Right renal cortex interstitium (tissue), 3 donors: ENCODE data around the gene CLSTN1. TPM values are rescaled to one million over a fixed set of nuclear protein-coding genes. Genes with fewer than 3 reads are reported as not detected.
"Not testable (repeated sequence)": the region's sequence is repeated elsewhere in the genome, so short reads cannot be mapped to it uniquely, and the experiment has no call there.

ENCODE experiments used
- DNase-seq, 3 donors: peaks; one replicate each; pipeline ENCODE4 v3.0.0-alpha.2; 2013; ENCODE audit warnings: low read depth in 3 of 3, low spot score in 2 of 3
- polyA plus RNA-seq, 3 donors: library from polyadenylated mRNA; unstranded; fragments of 120-200 nt; gene quantifications; one replicate each; pipeline ENCODE4 v1.2.1, GENCODE V29; 2013; ENCODE audit not compliant: insufficient read length in 3 of 3

The CLSTN1 gene
- polyA plus RNA-seq, 3 donors = 127 to 142 (median 137) TPM

DNA sequence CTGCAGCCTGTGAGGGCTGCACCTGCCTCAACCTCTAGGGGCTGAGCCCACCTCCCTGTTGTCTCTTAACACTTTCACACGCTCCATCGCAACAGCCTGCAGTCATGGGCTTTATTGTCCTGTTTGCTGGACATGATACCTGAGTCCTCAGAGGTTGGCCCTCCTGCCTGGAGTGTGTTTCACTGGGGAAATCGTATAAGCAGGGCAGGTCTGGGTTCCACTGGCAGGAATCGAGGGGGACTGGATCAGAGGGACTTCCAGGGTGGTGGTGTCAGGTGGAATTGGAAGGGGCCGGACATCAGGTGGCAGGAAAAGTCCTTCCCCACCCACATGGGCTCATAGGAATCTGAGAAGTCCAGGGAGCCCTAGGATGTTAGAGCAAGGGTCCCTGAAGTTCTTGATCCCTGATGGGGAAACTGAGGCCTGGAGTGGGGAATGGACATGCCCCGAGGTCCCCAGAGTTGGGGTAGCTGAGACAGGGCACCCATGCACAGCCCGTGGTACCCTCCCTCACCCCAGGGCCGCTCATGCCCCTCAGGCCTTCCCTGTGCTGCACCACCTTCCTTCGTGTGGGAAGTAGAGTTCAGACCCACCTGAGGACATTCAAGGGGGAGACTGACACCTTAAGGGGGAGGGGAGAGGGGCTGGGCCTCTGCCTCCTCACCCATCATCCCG, 105.6 kb downstream of the CLSTN1 start:
- no peak for DNase-seq

DNA sequence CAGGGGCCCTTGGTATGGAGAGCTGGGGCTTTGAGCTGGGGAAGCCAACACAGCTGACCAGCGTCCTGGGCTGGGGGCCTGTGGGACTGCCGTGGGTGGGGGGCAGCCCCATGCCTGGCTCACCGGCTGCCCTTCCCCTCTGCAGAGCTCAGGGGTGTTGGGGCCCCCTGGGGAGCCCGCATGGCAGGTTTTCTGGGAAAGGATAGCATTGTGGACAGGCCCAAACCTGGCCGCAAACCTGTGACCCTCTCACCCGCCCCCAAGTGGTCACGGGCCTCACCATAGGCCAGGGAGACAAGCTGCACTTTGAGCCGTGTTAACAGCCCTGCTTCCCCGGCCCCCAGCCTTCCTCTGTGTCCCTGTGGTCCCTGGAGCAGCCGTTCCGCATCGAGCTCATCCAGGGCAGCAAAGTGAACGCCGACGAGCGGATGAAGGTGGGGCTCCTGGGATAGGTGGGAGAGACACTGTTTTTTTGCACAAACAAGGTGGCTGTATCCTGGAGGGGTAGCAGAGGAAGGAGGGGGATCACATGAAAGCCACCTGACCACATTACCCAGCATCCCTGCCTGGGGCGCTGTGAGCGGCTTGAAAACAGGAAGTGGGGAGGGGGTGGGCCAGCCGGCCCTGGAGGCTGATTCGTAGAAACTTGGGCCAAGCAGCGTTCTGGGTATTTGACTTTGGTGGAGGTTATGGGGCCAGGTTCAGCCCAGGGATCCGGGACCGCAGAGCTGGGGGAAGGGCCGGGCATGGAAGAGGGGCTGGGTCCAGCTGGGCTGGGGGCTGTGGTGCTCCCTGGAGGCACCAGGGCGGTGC, 106.4 kb downstream of the CLSTN1 start:
- peak; percentile 56 to 80 (median 73) for DNase-seq

DNA sequence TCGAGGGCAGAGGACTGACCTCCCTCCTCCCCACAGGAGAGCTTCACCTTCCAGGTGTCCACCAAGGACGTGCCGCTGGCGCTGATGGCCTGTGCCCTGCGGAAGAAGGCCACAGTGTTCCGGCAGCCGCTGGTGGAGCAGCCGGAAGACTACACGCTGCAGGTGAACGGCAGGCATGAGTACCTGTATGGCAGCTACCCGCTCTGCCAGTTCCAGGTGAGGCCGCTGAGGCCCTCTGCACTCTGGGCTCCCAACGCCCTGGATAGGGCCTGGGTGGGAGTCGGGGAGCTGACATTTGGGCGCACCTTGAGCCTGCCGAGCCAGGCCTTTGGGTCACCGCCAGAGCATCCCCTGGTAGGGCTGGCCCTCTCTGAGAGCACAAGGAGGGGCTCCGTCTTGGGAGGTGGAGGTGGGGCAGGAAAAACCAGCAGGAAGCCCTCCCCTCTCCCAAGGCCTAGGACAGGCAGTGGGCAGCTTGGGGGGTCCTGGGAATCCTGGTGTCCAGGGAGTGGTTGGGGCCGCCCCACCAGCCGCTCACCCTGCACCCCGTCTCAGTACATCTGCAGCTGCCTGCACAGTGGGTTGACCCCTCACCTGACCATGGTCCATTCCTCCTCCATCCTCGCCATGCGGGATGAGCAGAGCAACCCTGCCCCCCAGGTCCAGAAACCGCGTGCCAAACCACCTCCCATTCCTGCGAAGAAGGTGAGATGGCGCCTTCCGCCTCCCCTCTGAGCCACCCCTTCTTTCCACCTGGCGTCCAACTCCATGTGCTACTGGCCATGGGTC, 107.2 kb downstream of the CLSTN1 start:
- no peak for DNase-seq

DNA sequence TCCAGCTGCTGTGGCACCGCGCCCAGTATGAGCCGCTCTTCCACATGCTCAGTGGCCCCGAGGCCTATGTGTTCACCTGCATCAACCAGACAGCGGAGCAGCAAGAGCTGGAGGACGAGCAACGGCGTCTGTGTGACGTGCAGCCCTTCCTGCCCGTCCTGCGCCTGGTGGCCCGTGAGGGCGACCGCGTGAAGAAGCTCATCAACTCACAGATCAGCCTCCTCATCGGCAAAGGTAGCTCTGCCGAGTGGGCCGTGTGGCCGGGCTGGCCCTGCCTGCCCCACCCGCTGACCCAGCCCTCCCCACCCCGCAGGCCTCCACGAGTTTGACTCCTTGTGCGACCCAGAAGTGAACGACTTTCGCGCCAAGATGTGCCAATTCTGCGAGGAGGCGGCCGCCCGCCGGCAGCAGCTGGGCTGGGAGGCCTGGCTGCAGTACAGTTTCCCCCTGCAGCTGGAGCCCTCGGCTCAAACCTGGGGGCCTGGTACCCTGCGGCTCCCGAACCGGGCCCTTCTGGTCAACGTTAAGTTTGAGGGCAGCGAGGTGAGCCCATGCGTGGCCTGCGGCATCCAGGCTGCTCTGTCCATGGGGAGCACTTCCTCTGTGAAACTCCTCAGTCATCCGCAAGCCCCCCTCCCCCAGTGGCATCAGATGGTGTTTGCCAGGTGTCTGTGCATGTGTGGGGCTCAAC, 108.1 kb downstream of the CLSTN1 start:
- DNase-seq = no peak

DNA sequence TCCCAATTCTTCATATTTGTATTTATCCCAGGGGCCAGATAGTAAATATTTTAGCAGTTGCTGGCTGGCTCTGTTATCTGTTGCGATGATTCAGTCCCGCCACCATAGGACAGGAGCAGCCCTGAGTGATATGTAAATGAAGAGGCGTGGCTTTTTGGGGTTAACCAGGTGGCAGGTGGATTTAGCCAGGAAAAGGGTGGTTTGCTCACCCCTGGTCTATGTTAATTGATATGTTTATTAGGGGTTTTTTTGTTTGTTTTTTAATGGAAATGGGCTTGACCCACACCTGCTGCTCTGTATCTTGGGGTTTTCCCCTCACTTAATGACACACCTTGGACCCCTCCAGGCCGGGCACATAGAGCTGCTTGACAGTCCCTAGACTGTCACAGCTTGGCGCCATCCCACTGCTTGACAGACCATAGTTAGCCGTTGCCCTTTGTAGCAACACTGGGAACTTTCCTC, 109.5 kb downstream of the CLSTN1 start:
- DNase-seq = no peak

DNA sequence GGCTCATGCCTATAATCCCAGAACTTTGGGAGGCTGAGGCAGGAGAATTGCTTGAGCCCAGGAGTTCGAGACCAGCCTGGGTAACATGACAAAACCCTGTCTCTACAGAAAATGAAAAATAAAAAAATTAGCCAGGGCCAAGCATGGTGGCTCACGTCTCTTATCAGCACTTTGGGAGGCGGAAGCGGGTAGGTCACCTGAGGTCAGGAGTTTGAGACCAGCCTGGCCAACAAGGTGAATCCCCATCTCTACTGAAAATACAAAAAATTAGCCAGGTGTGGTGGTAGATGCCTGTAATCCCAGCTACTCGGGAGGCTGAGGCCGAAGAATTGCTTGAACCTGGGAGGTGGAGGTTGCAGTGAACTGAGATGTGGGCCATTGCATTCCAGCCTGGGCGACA, 111.0 kb downstream of the CLSTN1 start:
- DNase-seq = not testable (repeated sequence)

DNA sequence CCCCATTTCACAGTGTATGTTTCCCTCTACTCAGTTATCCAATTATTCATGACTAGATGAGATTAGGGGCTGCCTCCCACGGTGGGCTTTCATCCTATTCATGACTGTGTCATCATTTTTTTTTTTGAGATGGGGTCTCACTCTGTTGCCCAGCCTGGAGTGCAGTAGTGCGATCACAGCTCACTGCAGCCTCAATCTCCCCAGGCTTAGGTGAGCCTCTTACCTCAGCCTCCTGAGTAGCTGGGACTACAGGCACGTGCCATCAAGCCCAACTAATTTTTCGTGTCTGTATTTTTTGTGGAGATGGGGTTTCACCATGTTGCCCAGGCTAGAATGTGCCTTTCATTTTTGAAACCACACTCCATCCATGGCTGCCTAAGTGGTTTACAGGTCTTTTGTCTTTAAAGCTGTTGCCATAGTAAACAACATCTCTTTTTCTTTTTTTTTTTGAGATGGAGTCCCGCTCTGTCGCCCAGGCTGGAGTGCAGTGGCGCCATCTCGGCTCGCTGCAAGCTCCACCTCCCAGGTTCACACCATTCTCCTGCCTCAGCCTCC, 112.2 kb downstream of the CLSTN1 start:
- DNase-seq = no peak

DNA sequence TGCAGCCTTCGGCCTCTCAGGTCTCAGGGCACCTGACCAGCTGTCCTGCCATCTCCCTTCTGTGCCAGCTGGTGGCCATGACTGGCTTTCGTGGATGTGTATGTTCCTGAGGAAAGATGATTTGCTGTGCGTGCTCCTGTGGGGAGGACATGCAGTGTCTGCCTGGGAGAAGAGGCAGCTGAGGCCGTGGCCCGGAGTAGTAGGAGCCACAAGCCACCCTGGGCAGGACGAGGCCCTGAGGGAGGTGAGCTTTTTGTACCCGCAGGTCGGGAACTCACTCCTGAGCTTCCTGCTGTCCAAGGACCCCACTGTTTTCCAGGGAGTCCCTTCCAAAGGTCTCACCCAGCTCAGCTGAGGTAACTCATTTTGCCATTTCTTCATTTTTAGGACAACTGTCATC, 113.7 kb downstream of the CLSTN1 start:
- no peak for DNase-seq

DNA sequence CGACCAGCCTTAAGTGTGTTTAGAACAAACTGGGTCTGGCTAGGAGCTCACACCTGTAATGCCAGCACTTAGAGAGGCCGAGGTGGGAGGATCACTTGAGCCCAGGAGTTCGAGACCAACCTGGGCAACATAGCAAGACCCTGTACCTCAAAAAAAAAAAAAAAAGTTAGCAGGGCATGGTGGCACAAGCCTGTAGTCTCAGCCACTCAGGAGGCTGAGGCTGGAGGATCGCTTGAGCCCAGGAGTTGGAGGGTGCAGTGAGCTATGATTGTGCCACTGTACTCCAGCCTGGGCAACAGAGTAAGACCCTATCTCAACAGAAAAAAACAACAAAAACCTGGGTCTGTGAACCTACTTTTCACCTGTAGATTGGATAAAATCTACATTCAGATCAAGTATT, 117.6 kb downstream of the CLSTN1 start:
- no peak for DNase-seq

DNA sequence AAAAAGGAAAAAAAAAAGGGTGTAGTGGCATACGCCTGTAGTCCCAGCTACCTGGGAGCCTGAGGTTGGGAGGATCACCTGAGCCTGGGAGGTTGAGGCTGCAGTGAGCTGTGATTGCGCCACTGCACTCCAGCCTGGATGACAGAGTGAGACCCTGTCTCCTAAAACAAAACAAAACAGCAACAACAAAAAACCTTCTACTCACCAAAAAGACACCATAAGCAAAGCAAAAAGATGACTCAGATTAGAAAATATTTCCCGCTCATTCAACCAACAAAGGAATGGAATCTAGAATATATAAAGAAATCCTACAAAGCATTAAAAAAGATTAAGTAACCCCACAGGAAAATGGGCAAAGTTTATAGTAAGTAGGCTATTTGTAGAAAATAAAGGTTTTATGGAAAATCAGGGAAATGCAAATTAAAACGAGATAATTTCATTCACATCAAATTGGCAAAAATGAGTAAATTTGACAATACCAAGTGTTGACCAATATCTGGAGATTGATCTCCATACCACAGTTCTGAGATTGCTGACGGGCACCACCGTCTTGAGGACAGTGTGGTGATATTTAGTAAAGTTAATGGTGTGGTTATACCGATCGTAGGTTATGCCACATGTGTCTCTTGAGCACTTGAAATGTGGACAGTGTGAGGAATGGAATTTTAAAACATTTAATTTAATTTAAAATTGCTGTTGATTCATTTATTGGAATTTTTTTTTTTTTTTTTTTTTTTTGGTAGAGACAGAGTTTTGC, 118.2 kb downstream of the CLSTN1 start:
- no peak for DNase-seq

DNA sequence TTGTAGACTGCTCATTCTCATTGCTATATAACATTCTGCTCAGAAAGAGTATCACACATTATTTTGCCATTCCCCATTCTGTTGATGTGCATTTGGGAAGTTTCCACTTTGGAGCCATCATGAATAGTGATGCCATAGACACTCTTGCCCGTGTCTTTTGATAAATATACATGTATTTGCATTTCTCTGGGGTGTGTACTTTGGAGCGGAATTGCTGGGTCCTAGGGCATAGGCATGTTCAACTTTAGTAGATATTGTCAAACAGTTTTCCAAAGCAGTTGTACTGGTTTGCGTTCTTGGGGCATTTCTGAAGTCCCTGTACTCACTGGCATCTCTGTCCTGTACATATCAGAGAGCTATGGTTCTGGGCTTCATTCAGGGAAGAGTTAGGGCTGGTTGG, 120.1 kb downstream of the CLSTN1 start:
- no peak for DNase-seq

DNA sequence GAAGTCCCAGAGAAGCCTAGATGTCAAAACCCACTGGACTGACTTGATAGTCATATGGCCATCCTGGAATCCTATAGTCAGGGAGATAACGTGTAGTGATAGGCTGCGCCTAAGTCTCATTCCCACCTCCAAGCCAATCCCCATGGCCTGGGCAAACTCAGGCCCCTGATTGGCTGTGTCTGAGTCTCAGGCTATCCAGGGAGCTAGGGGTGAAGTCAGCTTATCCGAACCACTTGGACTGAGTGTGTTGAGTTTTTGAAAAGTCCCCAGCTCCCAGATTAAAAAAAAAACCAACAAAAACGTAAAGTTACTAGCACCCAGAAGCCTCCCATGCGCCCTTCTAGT, 120.6 kb downstream of the CLSTN1 start:
- DNase-seq = no peak

DNA sequence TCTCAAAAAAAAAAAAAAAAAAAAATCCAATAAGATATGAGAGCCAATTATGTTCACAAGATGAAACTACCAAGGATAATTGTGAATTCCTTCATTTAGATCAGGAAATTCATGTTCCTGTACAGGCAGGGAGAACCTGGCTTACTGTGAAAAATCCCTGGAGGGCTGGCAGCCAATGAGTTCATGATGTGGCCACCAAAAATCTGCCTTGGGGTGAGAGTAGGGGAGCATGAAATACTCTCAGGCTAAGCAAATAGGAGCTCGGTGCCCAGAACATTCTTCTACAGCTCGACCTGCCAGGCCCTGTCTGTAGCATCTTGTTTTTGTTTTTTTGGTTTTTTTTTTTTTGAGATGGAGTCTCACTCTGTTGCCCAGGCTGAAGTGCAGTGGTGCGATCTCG, 122.1 kb downstream of the CLSTN1 start:
- DNase-seq = no peak

DNA sequence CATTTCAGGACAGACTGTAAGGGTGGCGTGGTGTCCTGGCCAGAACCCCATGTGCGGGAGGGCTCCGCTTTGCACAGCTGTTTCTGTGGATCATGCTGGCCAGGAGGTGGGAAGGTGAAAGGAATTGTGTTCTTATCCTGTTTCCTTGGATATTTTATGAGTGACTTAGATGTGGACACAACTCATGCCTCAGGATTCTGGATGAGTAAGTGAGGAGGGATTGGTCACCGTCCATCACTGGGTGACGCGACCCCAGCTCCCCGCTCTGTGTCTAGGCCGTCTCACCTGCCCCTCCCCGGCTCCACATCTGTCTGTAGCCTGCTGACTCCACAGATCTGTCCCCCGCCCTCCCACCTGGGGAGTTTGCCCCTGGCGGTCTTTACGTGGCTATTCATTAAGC, 123.4 kb downstream of the CLSTN1 start:
- DNase-seq = no peak

DNA sequence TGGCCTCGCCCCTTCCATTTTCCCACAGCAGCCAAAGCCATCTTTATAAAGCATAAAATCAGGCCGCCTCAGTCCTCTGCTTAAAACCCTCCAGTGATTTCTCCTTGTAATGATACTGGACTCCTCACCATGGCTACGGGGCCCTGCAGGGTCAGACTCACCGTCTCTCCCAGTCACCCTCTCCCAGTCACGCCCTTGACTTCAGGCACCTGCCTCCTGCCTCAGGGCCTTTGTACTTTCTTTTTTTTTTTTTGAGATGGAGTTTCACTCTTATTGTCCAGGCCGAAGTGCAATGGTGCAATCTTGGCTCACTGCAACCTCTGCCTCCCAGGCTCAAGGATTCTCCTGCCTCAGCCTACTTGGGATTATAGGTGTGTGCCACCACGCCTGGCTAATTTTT, 124.4 kb downstream of the CLSTN1 start:
- no peak for DNase-seq

DNA sequence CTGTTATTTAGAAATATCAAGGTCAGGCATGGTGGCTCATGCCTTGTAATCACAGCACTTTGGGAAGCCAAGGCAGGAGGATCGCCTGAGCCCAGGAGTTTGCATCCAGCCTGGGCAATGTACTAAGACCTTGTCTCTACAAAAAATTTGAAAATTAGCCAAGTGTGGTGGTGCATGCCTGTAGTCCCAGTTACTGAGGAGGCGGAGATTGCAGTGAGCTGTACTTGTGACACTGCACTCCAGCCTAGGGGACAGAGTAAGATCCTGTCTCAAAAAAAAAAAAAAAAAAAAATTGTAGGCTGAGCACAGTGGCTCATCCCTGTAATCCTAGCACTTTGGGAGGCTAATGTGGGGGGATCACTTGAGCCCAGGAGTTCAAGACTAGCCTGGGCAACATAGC, 127.0 kb downstream of the CLSTN1 start:
- DNase-seq = no peak

DNA sequence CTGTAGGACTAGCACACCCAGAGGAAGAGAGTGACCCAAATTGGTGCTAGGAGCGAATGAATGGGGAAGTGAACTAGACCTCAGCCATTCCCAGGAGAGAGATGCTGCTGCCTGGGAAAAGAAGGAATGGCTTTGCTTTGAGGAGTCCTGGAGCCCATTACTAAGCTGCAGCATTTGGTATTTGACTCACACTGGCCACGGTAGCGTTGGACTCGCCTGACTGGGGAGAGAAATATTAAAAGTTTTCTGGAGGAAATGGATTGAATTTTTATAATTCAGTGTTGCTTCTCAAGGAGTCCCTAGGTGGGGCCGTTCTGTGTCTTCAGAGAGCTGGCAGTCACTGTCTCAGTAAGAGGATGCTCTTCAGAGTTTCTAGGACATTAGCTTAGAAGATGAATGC, 132.1 kb downstream of the CLSTN1 start:
- DNase-seq = no peak

DNA sequence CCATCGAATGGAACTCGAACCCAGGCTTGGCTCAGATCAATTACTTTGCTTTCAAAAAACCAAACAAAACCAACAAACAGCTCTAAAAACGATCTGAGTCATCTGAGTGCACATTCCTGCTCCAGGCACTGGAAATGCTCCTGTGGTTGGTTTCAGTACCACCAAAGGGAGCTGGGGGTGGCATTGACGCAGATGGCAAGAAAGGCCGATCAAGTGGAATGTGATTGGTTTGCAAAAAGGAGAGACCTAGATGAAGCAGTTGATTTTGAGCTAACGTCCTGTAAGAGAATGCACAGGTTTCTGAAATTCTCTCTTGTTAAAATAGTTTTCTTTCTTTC, 132.7 kb downstream of the CLSTN1 start:
- DNase-seq = no peak

DNA sequence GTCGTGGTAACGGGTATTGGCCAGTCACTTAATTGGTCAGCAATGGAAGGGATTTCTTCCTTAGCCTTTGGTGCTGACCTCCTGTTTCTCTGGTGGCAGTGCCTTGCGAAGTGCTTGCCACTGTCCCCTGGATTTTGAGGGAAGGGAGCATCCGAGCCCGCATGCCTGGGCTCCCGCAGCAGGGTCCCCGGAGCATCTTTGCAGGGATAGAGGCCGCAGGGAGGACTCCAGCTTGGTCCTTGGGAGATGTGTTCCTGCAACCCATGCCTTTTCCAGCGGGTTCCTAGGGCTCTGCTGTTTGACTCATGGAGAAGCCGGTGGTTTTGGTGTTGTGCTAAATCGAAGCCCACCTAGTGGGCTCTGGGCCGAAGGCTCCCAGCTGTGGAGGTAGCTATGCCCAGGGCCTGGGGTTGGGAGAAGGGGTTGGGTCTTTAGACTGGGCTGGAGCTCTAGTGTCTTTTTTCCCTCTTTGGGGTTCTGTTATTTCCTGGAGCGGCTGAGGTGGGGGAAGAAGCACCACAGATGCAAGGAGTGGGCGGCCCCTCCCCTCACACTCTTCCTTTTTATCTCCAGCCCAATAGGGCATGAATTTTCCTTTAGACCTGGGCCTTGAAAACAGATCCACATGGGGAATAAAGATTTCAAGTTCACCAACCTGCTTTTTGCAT, 133.2 kb downstream of the CLSTN1 start:
- no peak for DNase-seq

DNA sequence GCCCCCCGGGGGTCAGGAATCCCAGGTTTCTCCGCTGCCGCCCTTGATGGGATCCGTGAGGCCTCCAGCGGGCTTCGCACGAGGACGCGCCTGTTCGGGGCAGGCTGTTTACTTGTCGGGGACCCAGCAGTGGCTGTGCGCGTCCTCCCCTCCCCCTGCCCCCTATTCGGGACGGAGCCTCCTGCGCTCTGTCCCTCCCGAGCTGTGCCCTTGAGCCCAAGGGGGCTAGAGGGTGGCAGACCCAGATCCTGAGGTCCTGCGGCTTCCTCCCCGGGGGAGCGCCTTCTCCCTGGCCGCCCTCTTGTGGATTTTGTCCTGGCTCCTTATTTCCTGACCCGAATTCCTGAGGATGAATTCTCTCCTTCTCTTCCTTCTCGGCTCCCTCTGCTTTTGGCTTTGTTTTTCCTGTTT, 133.8 kb downstream of the CLSTN1 start:
- no peak for DNase-seq
